Activated CD4-positive, CD25-positive, alpha-beta regulatory T cell treated with anti-CD3 and anti-CD28 coated beads, Interleukin-2, amount 50 U/mL, for 72 hours (primary cell): ENCODE data around the gene SNAPC3.
"Not testable (repeated sequence)": the region's sequence is repeated elsewhere in the genome, so short reads cannot be mapped to it uniquely, and the experiment has no call there.

Experiments
- DNase-seq: peaks from one replicate; pipeline ENCODE4 v3.0.0; 2021

The SNAPC3 gene

DNA sequence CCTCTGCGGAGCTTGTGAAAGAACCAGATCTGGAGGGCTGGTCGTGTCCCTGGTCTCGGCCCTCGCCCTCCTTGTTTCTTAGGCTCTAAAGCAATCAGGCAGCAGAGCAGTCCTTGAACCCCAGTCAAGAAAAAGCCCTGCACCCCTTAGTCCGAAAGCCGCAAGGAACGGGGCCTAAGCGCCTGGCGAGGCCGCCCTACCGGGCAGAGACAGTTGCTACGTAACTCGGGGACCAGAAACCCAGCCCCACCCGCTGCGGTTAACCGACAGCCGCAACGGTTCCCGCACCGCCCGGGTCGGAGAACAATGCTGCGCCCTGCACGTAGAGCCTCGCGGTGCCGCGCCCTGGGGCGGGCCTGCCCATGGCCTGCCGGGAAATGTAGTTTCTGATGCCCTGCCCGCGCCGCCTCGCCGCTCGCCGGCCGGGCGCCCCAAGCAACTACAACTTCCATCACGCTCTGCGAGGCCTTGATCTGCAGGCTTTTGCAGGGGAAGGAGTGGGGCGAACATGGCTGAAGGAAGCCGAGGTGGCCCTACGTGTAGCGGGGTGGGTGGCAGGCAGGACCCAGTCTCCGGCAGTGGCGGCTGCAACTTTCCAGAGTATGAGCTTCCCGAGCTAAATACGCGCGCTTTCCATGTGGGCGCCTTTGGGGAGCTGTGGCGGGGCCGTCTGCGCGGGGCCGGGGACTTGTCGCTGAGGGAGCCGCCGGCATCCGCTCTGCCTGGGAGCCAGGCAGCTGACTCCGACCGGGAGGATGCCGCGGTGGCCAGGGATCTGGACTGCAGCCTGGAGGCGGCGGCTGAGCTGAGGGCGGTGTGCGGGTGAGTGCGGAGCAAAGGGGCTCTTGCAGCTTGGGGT lies at the start of gene SNAPC3:
Gene SNAPC3 (plus strand): TSS at position 505 of the 859 bp plus-strand sequence. CDS start 4 bp downstream, at position 509.
- DNase-seq = peak; percentile 92

GRCh38 chr9:15373881-15374280 lies 48.8 kb upstream of the SNAPC3 start:
- DNase-seq = no peak

DNA sequence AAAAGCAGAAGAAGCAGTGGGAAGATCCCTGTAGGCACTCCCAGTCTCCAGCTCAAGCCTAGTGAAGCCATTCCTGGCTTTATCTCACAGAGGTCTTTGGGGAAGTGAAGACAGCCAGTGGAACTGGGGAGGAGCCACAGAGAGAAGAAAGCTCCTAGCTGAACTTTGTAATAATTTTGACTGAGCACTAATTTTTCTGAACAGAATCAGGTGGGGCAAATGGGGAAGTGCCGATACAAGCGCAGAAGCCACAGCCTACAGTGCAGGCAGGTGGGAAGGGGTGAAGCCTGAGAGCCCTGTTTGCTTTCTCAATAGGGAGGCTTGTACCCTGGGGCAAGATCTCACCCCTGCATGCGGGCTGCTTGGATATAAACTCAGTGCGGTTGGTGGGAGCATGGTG lies 48.4 kb upstream of the SNAPC3 start:
- no peak for DNase-seq

DNA sequence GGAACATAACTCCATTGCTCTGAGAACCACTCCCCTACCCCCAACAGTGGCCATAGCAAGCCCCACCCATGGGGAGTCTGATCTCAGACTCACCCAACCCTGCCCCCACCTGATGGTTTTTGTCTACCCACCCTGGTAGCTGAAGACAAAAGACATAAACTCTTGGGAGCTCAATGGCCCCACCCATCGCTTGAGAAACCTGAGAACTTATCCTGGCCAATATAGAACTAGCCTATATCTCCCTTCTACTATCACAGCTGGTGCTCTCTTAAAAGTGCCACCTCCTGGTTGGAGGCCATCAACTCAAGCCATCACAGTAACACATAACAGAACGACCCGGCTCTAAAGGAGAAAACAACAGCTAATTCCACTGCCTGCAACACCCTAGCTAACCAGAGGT lies 47.9 kb upstream of the SNAPC3 start:
- DNase-seq = no peak

- no peak for DNase-seq
Measured at GRCh38 chr9:15377625-15378540, 44.8 kb upstream of the SNAPC3 start.

- DNase-seq = not testable (repeated sequence)
Measured at GRCh38 chr9:15379317-15379716, 43.4 kb upstream of the SNAPC3 start.

- not testable (repeated sequence) for DNase-seq
Measured at GRCh38 chr9:15379888-15380287, 42.8 kb upstream of the SNAPC3 start.

DNA sequence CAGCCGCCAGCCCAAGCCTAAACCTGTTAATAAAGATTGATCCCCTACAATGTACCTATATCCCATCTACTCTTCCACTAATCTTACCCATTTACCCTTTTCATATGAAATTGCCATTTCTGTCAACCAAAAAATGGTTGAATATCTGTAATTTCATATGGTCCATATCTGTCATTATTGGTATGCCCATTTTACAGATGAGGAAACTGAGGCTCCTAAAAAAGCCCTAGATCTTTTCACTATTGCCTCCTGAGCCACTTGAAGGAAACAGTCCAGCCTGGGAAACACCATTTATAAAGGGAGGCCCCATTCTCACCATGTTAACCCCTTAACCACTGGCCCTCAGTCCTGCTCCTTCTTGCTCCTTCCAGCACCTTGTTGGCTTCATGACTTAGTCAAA lies 41.2 kb upstream of the SNAPC3 start:
- DNase-seq = no peak

- no peak for DNase-seq
Measured at GRCh38 chr9:15386465-15386864, 36.2 kb upstream of the SNAPC3 start.

- no peak for DNase-seq
Measured at GRCh38 chr9:15389173-15389572, 33.5 kb upstream of the SNAPC3 start.

DNA sequence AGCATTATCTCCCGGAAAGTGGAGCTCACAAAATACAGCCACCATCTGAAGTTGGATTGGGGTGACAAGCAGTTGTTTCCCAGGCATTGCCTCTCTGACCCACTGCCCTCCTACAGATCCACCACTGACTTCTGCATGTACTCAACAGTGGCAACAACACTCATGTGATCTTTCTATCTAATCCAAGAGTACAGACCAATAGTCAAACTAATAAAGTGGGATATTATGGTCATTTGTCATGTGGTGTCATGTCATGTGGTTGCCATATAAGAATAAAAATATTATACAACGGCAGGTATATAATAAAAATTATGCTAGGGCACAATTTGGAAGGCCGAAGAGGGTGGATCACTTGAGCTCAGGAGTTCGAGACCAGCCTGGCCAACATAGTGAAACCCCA lies 33.0 kb upstream of the SNAPC3 start:
- DNase-seq = no peak

DNA sequence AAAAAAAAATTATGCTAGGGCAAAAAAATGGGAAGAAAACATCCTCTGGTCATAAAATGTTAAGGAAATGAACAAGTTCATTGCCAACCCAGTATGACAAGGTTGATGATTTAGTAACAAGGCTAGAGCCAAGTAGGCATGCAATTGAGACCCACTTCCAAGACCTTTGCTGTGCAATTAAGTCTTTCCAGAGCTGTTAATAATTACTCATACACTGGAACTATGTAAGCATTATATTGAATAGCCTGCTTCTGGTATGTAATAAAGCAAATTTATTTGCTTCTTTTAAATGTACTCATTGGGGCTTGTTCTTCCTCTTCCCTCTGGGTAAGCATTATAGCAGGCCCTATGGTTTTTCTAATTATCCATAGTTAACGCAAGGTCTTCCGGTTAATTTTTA lies 32.5 kb upstream of the SNAPC3 start:
- DNase-seq = no peak

DNA sequence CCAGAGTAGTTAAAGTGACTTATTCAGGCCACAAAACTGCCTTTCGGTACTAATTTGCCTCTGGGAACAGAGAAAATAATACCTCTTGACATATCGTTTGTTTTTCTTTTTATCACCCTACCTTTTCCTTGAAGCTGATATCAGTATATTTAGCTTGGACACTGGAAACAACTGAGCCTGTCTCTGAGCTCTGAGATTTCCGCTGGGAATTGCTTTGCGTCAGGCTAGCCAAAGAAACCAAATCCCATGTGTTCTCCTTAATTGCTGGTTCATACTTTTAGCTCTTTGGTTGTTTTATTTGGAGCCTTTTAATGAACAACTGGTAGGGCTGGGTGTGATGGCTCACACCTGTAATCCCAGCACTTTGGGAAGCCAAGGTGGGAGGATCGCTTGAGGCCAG lies 30.3 kb upstream of the SNAPC3 start:
- DNase-seq = no peak

DNA sequence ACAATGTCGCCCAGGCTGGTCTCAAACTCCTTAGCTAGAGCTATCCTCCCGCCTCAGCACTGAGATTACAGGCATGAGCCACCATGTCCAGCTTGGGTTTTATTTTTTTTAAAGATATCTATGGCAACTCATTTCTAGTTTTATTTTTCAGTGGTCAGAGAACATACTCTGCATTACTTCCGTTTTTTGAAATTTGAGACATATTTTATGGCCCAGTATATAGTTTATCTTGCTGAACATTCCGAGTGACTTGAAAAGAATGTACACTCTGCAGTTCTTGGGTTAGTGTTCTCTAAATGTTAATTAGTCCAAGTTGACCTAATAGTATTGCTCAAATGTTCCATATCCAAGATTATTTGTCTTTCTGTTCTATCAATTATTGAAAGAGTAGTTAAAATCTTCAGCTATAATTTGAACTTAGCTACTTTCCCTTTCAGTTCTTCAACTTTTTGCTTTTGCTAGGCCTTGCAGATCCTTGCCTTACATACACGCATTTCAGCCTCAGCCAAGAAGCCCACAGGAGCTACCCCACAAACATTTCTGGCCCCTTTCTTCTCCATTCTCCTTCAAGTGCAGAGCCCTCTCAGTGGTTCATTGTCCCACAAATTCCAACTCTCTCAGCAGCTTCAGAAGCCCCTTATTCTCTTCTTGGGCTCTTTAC lies 22.3 kb upstream of the SNAPC3 start:
- DNase-seq = no peak

GRCh38 chr9:15401266-15401665 lies 21.4 kb upstream of the SNAPC3 start:
- no peak for DNase-seq

- DNase-seq = no peak
Measured at GRCh38 chr9:15403155-15403554, 19.5 kb upstream of the SNAPC3 start.

GRCh38 chr9:15404171-15404570 lies 18.5 kb upstream of the SNAPC3 start:
- DNase-seq = no peak

GRCh38 chr9:15416880-15417279 lies 5.8 kb upstream of the SNAPC3 start:
- DNase-seq = no peak

DNA sequence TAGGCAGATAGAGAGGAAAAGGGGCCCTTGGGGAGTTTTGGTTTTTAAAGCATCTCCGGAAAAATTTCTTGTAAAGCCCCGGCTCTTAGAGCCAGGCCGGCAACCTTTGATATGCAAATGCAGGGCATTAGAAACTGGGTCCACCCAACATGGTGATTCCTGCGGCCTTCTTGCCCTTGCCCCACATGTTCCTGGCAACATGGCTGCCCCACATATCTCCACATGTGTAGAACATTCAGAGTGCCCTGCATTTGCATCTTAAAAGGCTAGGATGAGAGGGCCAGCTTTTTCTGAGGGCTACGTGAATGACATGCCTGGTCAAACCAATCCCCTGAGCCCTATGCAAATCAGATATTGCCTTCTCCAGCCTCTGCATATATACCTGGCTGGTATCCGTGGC lies 5.0 kb upstream of the SNAPC3 start:
- DNase-seq = no peak

DNA sequence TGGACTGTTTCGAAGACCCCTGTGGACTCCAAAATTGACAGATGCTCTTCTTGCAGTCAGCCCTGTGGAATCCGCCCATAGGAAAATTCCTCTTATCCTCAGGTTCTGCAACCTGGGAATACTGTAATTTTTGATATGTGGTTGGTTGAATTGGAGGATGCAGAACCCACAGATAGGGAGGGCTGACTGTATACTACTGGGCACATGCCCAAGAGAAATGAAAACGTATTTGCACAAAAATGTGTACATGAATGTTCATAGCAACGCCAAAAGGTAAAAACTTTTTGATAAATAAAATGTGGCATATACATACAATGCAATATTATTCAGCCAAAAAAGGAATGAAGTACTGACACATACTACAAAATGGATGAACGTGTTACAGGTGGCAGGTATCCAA lies 1.9 kb upstream of the SNAPC3 start:
- DNase-seq = no peak

DNA sequence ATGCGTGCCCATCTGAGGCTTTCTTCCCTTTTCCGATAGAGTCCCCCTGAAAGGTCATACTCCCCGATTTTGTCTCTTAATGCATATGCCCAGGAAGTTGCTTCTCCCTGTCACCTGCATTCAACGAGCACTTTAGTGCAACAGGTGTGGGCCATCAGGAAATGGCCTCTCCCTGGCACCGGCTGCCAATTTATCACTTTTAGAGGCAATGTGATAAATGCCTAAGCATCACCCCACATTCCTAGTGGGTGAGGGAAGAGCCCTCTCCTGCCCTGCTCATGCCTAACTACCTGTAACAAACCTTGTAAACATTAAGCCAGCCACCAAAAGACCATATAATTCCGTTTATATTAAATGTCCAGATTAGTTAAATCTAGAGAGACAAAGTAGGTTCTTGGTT lies 1.1 kb upstream of the SNAPC3 start:
- DNase-seq = no peak

GRCh38 chr9:15421990-15422371 lies 695 bp upstream of the SNAPC3 start:
- DNase-seq = no peak

DNA sequence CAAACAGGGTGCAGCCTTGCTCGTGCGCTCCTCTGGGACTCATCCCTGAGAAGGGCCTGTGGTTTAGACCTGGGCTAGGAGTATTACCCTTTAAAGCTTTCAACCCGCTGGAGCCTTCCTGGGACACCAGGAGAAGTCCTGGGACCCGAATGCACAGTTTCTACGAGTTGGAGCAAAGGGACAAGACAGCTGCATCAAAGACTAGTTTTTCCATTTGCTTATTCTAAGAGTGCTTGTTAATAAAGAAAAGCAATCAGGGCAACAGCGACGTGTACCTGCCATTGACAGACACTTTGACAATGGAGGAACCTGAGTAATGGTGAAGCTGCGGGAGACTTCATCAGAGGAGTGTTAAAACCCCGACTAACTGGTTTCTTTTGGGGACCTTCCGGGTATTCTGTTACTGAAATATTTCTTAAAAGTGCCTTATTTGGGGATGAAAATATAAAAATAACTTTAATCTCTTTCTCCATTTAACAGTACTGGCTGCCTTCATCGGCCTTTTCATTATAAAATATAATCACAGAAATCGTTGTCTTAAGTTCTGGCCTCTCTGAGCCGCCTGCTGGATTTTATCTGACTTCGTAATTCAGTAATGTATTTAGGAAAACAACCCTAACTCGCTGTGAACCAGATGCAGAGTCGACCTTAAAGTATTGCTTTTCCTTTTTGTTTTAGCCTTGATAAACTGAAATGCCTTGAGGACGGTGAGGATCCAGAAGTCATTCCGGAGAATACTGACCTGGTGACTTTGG lies 732 bp downstream of the SNAPC3 start:
- DNase-seq = no peak
